ENCODE data around the gene CTNNA1. TPM values are rescaled to one million over a fixed set of nuclear protein-coding genes. Genes with fewer than 3 reads are reported as not detected.
"Not testable (repeated sequence)": the region's sequence is repeated elsewhere in the genome, so short reads cannot be mapped to it uniquely, and the experiment has no call there.

The CTNNA1 gene
- total RNA-seq, 1 donor from 2014 or later, result 495 TPM

- H3K4me3 ChIP-seq (ENCODE audit: low read depth, low read length), result no peak overlapping the region
- H3K36me3 ChIP-seq (ENCODE audit: control insufficient read depth, insufficient read depth, low read length), result no peaks in the 10 kb centered on the region
- H3K27me3 ChIP-seq (ENCODE audit: control insufficient read depth, insufficient read depth, low read length), result no peaks in the 10 kb centered on the region
- no peak for TF ChIP-seq CTCF (IDR thresholded peaks at IDR 0.05; ENCODE audit: insufficient read depth, low read length, severe bottlenecking)
- FAIRE-seq (no peak), DNase-seq (ENCODE audit: low read depth) (no peak)
These were observed 38.5 kb upstream of the CTNNA1 start for GRCh38 chr5:138714694-138715093.

GRCh38 chr5:138715931-138716432 is 37.2 kb upstream of the CTNNA1 start:
- H3K27me3 ChIP-seq (ENCODE audit: control insufficient read depth, insufficient read depth, low read length); H3K4me3 ChIP-seq (ENCODE audit: low read depth, low read length); H3K36me3 ChIP-seq (ENCODE audit: control insufficient read depth, insufficient read depth, low read length); FAIRE-seq: not testable (repeated sequence)
- DNase-seq (ENCODE audit: low read depth), result peak; percentile 20

GRCh38 chr5:138716456-138716924 is 36.7 kb upstream of the CTNNA1 start:
- FAIRE-seq (no peak), DNase-seq (ENCODE audit: low read depth) (no peak)
- Histone ChIP-seq H3K36me3 (ENCODE audit: control insufficient read depth, insufficient read depth, low read length) (no peaks in the 10 kb centered on the region), H3K4me3 (ENCODE audit: low read depth, low read length) (no peak overlapping the region), H3K27me3 (ENCODE audit: control insufficient read depth, insufficient read depth, low read length) (no peaks in the 10 kb centered on the region)
- no peak for TF ChIP-seq CTCF (IDR thresholded peaks at IDR 0.05; ENCODE audit: insufficient read depth, low read length, severe bottlenecking)

- Histone ChIP-seq H3K36me3 (ENCODE audit: control insufficient read depth, insufficient read depth, low read length) (no peaks in the 10 kb centered on the region), H3K4me3 (ENCODE audit: low read depth, low read length) (no peak overlapping the region), H3K27me3 (ENCODE audit: control insufficient read depth, insufficient read depth, low read length) (no peaks in the 10 kb centered on the region)
- no peak for TF ChIP-seq CTCF (IDR thresholded peaks at IDR 0.05; ENCODE audit: insufficient read depth, low read length, severe bottlenecking)
- DNase-seq (ENCODE audit: low read depth), result no peak
- no peak for FAIRE-seq
These were observed 35.8 kb upstream of the CTNNA1 start for GRCh38 chr5:138717399-138717798.

- TF ChIP-seq CTCF (IDR thresholded peaks at IDR 0.05; ENCODE audit: insufficient read depth, low read length, severe bottlenecking), result no peak
- no peak overlapping the region for H3K4me3 ChIP-seq (ENCODE audit: low read depth, low read length)
- FAIRE-seq (no peak), DNase-seq (ENCODE audit: low read depth) (no peak)
- no peaks in the 10 kb centered on the region for H3K27me3 ChIP-seq (ENCODE audit: control insufficient read depth, insufficient read depth, low read length)
- H3K36me3 ChIP-seq (ENCODE audit: control insufficient read depth, insufficient read depth, low read length), result no peaks in the 10 kb centered on the region
These were observed 33.4 kb upstream of the CTNNA1 start for GRCh38 chr5:138719811-138720210.

- DNase-seq (ENCODE audit: low read depth), result no peak
- FAIRE-seq, result no peak
- TF ChIP-seq CTCF (IDR thresholded peaks at IDR 0.05; ENCODE audit: insufficient read depth, low read length, severe bottlenecking), result no peak
- Histone ChIP-seq H3K36me3 (ENCODE audit: control insufficient read depth, insufficient read depth, low read length) (no peaks in the 10 kb centered on the region), H3K4me3 (ENCODE audit: low read depth, low read length) (no peak overlapping the region), H3K27me3 (ENCODE audit: control insufficient read depth, insufficient read depth, low read length) (no peaks in the 10 kb centered on the region)
These were observed 32.4 kb upstream of the CTNNA1 start for GRCh38 chr5:138720840-138721239.
